ENCODE results near the gene LUZP2.
"Not testable (repeated sequence)": the region's sequence is repeated elsewhere in the genome, so short reads cannot be mapped to it uniquely, and the experiment has no call there.

LUZP2 gene

DNA sequence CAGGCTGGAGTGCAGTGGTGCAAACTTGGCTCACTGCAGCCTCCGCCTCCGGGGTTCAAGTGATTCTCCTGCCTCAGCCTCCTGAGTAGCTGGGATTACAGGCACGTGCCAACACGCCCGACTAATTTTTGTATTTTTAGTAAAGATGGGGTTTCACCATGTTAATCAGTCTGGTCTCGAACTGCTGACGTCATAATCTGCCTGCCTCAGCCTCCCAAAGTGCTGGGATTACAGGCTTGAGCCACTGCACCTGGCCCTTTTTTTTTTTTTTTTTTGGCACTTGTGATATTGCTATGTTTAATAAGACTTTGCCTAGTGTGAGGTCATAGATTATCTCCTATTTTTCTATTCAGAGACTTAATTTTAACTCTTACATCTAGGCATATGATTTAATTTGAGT is 497.1 kb downstream of the LUZP2 start:
- H3K27me3 ChIP-seq (replicated peaks; ENCODE audit: control insufficient read depth, insufficient read depth, low read length, poor library complexity, severe bottlenecking); H3K9me3 ChIP-seq (ENCODE audit: control insufficient read depth, low read length); H3K4me3 ChIP-seq (ENCODE audit: insufficient read depth, low read depth, low read length, poor library complexity, severe bottlenecking); H3K4me1 ChIP-seq (ENCODE audit: control insufficient read depth, insufficient read depth, low read length, poor library complexity, severe bottlenecking); H3K27ac ChIP-seq (ENCODE audit: insufficient read depth, low read length, poor library complexity, severe bottlenecking); DNase-seq; H3K36me3 ChIP-seq (ENCODE audit: control insufficient read depth, insufficient read depth, low read length): not testable (repeated sequence)

DNA sequence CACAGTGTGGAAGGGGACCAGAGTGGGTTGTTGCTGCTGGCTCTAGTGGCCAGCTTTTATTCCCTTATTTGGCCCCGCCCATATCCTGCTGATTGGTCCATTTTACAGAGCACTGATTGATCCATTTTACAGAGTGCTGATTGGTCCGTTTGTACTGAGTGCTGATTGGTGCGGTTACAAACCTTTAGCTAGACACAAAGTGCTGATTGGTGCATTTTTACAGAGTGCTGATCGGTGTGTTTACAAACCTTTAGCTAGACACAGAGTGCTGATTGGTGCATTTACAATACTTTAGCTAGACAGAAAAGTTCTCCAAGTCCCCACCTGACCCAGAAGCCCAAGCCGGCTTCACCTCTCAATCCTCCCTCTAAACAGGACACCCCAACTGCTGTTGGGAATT is 503.1 kb downstream of the LUZP2 start:
- H3K36me3 ChIP-seq (ENCODE audit: control insufficient read depth, insufficient read depth, low read length); DNase-seq; H3K9me3 ChIP-seq (ENCODE audit: control insufficient read depth, low read length); H3K4me3 ChIP-seq (ENCODE audit: insufficient read depth, low read depth, low read length, poor library complexity, severe bottlenecking); H3K27ac ChIP-seq (ENCODE audit: insufficient read depth, low read length, poor library complexity, severe bottlenecking); H3K4me1 ChIP-seq (ENCODE audit: control insufficient read depth, insufficient read depth, low read length, poor library complexity, severe bottlenecking); H3K27me3 ChIP-seq (replicated peaks; ENCODE audit: control insufficient read depth, insufficient read depth, low read length, poor library complexity, severe bottlenecking): not testable (repeated sequence)

DNA sequence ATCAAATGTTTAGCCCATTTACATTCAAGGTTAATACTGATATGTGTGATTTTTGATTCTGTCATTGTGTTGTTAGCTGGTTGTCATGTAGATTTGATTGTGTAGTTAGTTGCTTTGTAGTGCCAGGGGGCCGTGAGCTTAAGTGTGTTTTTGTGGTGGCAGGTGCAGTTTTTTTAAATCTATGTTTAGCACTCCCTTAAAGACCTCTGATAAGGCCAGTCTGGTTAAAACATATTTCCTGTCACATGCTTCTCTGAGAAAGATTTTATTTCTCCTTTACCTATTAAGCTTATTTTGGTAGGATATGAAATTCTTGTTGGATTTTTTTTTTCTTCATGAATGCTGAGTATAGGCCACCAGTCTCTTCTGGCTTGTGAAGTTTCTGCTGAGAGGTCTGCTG is 540.6 kb downstream of the LUZP2 start:
- Histone ChIP-seq H3K9me3 (ENCODE audit: control insufficient read depth, low read length) (no peaks in the 10 kb centered on the region), H3K4me3 (ENCODE audit: insufficient read depth, low read depth, low read length, poor library complexity, severe bottlenecking) (no peak overlapping the region), H3K27ac (ENCODE audit: insufficient read depth, low read length, poor library complexity, severe bottlenecking) (no peak overlapping the region), H3K27me3 (replicated peaks; ENCODE audit: control insufficient read depth, insufficient read depth, low read length, poor library complexity, severe bottlenecking) (no peaks in the 10 kb centered on the region), H3K36me3 (ENCODE audit: control insufficient read depth, insufficient read depth, low read length) (no peaks in the 10 kb centered on the region), H3K4me1 (ENCODE audit: control insufficient read depth, insufficient read depth, low read length, poor library complexity, severe bottlenecking) (no peaks in the 10 kb centered on the region)
- no peak for DNase-seq

DNA sequence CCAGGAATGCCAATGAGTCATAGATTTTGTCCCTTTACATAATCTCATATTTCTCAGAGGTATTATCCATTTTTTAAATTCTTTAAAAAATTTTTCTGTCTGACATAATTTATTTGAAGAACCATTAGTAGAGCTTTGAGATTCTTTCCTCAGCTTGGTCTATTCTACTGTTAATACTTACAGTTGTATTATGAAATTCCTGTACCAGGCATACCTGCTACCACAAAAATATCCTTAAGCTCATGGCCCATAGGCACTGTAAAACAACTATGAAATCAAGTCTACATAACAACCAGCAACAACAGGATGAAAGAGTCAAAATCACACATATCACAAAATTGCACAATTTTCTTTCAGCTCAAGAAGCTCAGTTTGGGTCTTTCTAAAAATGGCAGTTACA is 541.3 kb downstream of the LUZP2 start:
- H3K4me3 ChIP-seq (ENCODE audit: insufficient read depth, low read depth, low read length, poor library complexity, severe bottlenecking), result no peak overlapping the region
- no peaks in the 10 kb centered on the region for H3K36me3 ChIP-seq (ENCODE audit: control insufficient read depth, insufficient read depth, low read length)
- H3K4me1 ChIP-seq (ENCODE audit: control insufficient read depth, insufficient read depth, low read length, poor library complexity, severe bottlenecking), result no peaks in the 10 kb centered on the region
- DNase-seq, result no peak
- H3K27ac ChIP-seq (ENCODE audit: insufficient read depth, low read length, poor library complexity, severe bottlenecking), result no peak overlapping the region
- H3K9me3 ChIP-seq (ENCODE audit: control insufficient read depth, low read length), result no peaks in the 10 kb centered on the region
- no peaks in the 10 kb centered on the region for H3K27me3 ChIP-seq (replicated peaks; ENCODE audit: control insufficient read depth, insufficient read depth, low read length, poor library complexity, severe bottlenecking)

DNA sequence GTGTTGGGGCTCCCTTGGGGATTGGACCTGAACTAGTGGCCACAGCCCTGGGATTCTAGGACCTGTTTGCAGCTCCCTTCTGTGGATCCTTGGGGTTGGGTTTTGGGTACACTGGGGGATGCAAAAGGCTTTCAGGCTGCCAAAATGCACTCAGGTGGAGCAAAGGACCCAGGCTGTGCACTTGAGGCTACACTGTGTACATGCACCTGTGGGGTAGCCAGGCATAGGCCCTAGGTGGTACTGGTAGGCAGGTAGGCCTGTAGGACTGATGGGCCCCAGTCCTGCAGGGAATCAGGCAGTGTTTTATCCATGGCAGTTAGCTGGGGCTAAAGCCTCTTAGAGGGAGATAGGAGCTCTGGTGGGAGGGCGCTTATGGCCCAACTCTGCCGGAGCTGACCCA is 542.3 kb downstream of the LUZP2 start:
- H3K27me3 ChIP-seq (replicated peaks; ENCODE audit: control insufficient read depth, insufficient read depth, low read length, poor library complexity, severe bottlenecking), result no peaks in the 10 kb centered on the region
- H3K4me1 ChIP-seq (ENCODE audit: control insufficient read depth, insufficient read depth, low read length, poor library complexity, severe bottlenecking), result no peaks in the 10 kb centered on the region
- no peak for DNase-seq
- H3K9me3 ChIP-seq (ENCODE audit: control insufficient read depth, low read length), result no peaks in the 10 kb centered on the region
- no peak overlapping the region for H3K27ac ChIP-seq (ENCODE audit: insufficient read depth, low read length, poor library complexity, severe bottlenecking)
- no peak overlapping the region for H3K4me3 ChIP-seq (ENCODE audit: insufficient read depth, low read depth, low read length, poor library complexity, severe bottlenecking)
- H3K36me3 ChIP-seq (ENCODE audit: control insufficient read depth, insufficient read depth, low read length), result no peaks in the 10 kb centered on the region

DNA sequence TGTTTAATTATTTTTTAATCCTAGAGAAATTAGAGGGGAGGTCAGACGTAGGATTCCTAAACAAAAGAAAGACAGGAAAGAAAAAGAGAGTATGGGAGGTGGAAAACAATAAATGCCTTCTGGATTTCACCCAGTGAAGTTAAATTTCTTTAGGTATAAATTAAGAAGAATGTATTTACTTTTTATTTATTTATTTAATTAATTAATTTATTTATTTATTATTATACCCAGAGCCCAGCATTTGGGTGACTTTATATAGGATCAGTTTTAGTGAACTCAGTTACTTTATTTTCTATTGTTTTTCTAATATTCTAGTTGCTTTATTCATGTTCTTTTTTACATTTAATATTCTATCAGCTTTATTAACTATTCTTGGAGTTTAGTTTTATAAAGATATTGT is 551.8 kb downstream of the LUZP2 start:
- no peak overlapping the region for H3K27ac ChIP-seq (ENCODE audit: insufficient read depth, low read length, poor library complexity, severe bottlenecking)
- H3K36me3 ChIP-seq (ENCODE audit: control insufficient read depth, insufficient read depth, low read length), result no peaks in the 10 kb centered on the region
- H3K4me3 ChIP-seq (ENCODE audit: insufficient read depth, low read depth, low read length, poor library complexity, severe bottlenecking), result no peak overlapping the region
- H3K4me1 ChIP-seq (ENCODE audit: control insufficient read depth, insufficient read depth, low read length, poor library complexity, severe bottlenecking), result no peaks in the 10 kb centered on the region
- DNase-seq, result no peak
- no peaks in the 10 kb centered on the region for H3K27me3 ChIP-seq (replicated peaks; ENCODE audit: control insufficient read depth, insufficient read depth, low read length, poor library complexity, severe bottlenecking)
- H3K9me3 ChIP-seq (ENCODE audit: control insufficient read depth, low read length), result no peaks in the 10 kb centered on the region

DNA sequence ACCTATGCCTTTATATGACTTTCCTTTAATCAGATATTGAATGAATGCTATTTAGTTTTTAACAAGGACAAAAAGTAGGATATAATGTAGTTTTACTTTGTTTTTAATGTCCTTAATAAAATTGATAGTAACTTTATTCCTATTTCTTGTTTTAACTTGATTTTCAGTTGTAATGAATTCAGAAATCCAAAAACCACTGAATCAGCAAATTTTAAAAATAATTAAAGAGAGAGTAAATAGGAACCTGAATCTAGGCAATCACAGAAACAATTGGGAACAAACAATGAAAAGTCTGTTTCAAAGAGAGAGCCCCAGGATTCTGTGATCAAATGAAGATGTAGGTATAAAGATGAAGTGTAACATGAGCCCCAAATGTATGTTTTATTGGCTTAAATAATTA is 556.0 kb downstream of the LUZP2 start:
- H3K27me3 ChIP-seq (replicated peaks; ENCODE audit: control insufficient read depth, insufficient read depth, low read length, poor library complexity, severe bottlenecking), result no peaks in the 10 kb centered on the region
- H3K9me3 ChIP-seq (ENCODE audit: control insufficient read depth, low read length), result no peaks in the 10 kb centered on the region
- no peak for DNase-seq
- no peak overlapping the region for H3K27ac ChIP-seq (ENCODE audit: insufficient read depth, low read length, poor library complexity, severe bottlenecking)
- no peaks in the 10 kb centered on the region for H3K36me3 ChIP-seq (ENCODE audit: control insufficient read depth, insufficient read depth, low read length)
- H3K4me1 ChIP-seq (ENCODE audit: control insufficient read depth, insufficient read depth, low read length, poor library complexity, severe bottlenecking), result no peaks in the 10 kb centered on the region
- H3K4me3 ChIP-seq (ENCODE audit: insufficient read depth, low read depth, low read length, poor library complexity, severe bottlenecking), result no peak overlapping the region

DNA sequence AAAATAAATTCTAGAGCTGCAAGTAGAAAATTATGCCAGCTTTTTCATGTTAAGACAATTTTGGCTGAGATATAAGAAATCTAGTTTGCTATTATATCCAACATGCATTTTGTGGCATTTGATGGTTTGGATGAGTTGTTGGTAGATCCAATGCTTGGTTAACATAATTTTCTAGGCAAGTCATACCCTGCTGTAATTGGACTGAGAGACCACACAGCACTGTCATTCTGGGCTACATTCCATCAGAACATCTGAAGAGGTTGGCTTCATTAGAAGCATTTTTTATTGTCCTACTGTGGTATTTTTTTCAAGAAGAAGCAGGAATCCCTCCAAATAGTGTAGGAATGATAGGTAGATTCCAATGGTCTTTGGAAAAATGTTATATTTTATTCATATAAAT is 561.0 kb downstream of the LUZP2 start:
- no peak overlapping the region for H3K4me3 ChIP-seq (ENCODE audit: insufficient read depth, low read depth, low read length, poor library complexity, severe bottlenecking)
- H3K4me1 ChIP-seq (ENCODE audit: control insufficient read depth, insufficient read depth, low read length, poor library complexity, severe bottlenecking), result no peaks in the 10 kb centered on the region
- no peaks in the 10 kb centered on the region for H3K27me3 ChIP-seq (replicated peaks; ENCODE audit: control insufficient read depth, insufficient read depth, low read length, poor library complexity, severe bottlenecking)
- H3K36me3 ChIP-seq (ENCODE audit: control insufficient read depth, insufficient read depth, low read length), result no peaks in the 10 kb centered on the region
- no peak for DNase-seq
- H3K27ac ChIP-seq (ENCODE audit: insufficient read depth, low read length, poor library complexity, severe bottlenecking), result no peak overlapping the region
- no peaks in the 10 kb centered on the region for H3K9me3 ChIP-seq (ENCODE audit: control insufficient read depth, low read length)

DNA sequence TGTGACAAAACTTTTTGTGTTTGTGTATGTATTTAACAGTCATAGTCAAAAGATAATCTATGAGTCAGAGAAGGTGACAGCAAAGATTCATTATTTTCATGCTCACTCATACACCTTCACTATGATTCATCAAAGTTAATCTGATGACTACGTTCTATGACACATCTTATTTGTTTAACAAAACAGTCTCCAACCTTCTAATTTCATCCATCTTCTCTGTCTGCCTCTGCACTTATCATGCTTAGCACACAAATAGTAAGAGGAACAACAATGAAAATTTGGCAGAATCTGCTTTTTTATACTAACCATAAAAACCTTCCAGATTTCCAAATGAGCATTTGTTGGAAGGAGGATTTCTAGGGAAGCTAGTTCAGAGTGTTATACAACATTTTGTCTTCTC is 568.9 kb downstream of the LUZP2 start:
- no peaks in the 10 kb centered on the region for H3K27me3 ChIP-seq (replicated peaks; ENCODE audit: control insufficient read depth, insufficient read depth, low read length, poor library complexity, severe bottlenecking)
- H3K9me3 ChIP-seq (ENCODE audit: control insufficient read depth, low read length), result no peaks in the 10 kb centered on the region
- H3K36me3 ChIP-seq (ENCODE audit: control insufficient read depth, insufficient read depth, low read length), result no peaks in the 10 kb centered on the region
- H3K4me1 ChIP-seq (ENCODE audit: control insufficient read depth, insufficient read depth, low read length, poor library complexity, severe bottlenecking), result no peaks in the 10 kb centered on the region
- H3K4me3 ChIP-seq (ENCODE audit: insufficient read depth, low read depth, low read length, poor library complexity, severe bottlenecking), result no peak overlapping the region
- H3K27ac ChIP-seq (ENCODE audit: insufficient read depth, low read length, poor library complexity, severe bottlenecking), result no peak overlapping the region
- no peak for DNase-seq

DNA sequence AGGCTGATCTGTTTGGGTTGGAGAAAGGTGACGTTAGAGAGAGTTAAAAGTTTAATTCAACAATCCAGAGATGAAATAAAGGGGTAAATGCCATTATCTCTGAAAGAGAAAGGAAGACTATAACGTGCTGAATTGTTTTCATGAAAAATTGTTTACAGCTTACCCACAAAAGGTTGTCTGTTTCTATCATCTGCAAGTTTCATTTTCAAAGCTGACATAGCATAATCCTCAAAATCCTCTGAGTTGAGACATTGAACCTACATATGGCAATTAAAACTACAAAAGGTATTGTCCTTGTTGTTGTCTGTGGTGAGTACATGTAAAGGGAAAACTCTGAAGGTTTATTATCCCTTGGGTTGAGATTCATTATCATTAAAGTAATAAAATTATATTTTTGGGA is 569.9 kb downstream of the LUZP2 start:
- Histone ChIP-seq H3K27me3 (replicated peaks; ENCODE audit: control insufficient read depth, insufficient read depth, low read length, poor library complexity, severe bottlenecking) (no peaks in the 10 kb centered on the region), H3K4me1 (ENCODE audit: control insufficient read depth, insufficient read depth, low read length, poor library complexity, severe bottlenecking) (no peaks in the 10 kb centered on the region), H3K4me3 (ENCODE audit: insufficient read depth, low read depth, low read length, poor library complexity, severe bottlenecking) (no peak overlapping the region), H3K9me3 (ENCODE audit: control insufficient read depth, low read length) (no peaks in the 10 kb centered on the region), H3K27ac (ENCODE audit: insufficient read depth, low read length, poor library complexity, severe bottlenecking) (no peak overlapping the region), H3K36me3 (ENCODE audit: control insufficient read depth, insufficient read depth, low read length) (no peaks in the 10 kb centered on the region)
- DNase-seq, result no peak

DNA sequence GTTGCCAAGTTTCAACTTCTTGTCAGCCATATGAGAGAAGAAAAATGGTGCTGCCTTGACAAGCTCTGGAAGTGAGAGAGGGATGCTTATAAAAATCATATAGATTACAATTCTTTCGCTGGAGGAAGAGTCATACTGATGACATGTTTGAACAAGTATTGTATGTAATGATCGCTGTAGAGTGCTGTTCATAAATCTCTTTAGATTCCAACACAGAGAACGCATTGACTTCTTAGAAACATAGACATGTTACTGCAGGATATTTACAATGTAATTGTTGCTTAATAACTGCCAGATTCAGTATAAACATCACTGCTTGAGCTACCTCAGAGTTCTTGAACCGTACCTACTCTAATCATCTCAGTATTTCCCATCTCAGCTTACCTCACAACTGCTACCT is 571.6 kb downstream of the LUZP2 start:
- Histone ChIP-seq H3K9me3 (ENCODE audit: control insufficient read depth, low read length) (no peaks in the 10 kb centered on the region), H3K4me1 (ENCODE audit: control insufficient read depth, insufficient read depth, low read length, poor library complexity, severe bottlenecking) (no peaks in the 10 kb centered on the region), H3K36me3 (ENCODE audit: control insufficient read depth, insufficient read depth, low read length) (no peaks in the 10 kb centered on the region), H3K4me3 (ENCODE audit: insufficient read depth, low read depth, low read length, poor library complexity, severe bottlenecking) (no peak overlapping the region), H3K27ac (ENCODE audit: insufficient read depth, low read length, poor library complexity, severe bottlenecking) (no peak overlapping the region), H3K27me3 (replicated peaks; ENCODE audit: control insufficient read depth, insufficient read depth, low read length, poor library complexity, severe bottlenecking) (no peaks in the 10 kb centered on the region)
- DNase-seq, result no peak

All from effector memory CD4-positive, alpha-beta T cell (primary cell).